ENCODE results near the gene EBPL.
"Not testable (repeated sequence)": the region's sequence is repeated elsewhere in the genome, so short reads cannot be mapped to it uniquely, and the experiment has no call there.

The EBPL gene

GRCh38 chr13:49690995-49691784, at the start of gene EBPL:
Gene EBPL, minus strand, starts transcription at chr13:49691486. Its CDS starts 62 bp downstream, at chr13:49691424.
- peak; percentile 32 to 81 for DNase-seq

- no peak for DNase-seq
Observed at GRCh38 chr13:49740870-49741269, 49.6 kb upstream of the EBPL start.

GRCh38 chr13:49739498-49740187, 48.4 kb upstream of the EBPL start:
- no peak for DNase-seq

DNA sequence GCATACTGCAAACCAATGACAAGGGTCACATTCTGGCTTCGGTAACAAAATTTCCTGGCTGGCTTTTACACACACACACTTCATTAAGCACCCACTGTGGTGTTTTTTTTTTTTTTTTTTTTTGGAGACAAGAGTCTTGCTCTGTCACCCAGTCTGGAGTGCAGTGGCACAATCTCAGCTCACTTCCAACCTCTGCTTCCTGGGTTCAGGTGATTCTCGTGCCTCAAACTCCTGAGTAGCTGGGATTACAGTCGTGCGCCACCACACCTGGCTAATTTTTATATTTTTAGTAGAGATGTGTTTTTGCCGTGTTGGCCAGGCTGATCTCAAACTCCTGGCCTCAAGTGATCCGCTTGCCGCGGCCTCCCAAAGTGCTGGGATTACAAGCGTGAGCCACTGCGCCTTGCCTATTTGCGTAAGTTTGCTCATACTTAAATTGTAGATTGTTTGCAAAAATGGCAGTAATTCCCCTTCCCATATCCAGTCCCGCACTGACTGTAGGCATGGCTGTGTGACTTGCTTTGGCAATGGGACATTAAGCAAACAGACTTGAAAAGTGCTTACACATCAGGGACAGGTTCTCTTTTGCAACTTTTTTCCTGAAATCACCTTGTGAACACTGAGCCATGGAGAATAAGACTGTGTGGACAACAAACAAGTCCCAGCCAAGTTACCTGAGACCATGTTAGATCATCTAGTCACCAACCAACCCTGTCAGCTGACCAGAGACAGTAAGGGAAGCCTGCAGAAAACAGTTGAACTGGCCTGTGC, 42.1 kb upstream of the EBPL start:
- DNase-seq, result no peak

- no peak for DNase-seq
Observed at GRCh38 chr13:49731766-49732165, 40.5 kb upstream of the EBPL start.

GRCh38 chr13:49716615-49717014, 25.3 kb upstream of the EBPL start:
- DNase-seq, result no peak

GRCh38 chr13:49714757-49715156, 23.5 kb upstream of the EBPL start:
- DNase-seq, result no peak

GRCh38 chr13:49711218-49711863, 20.1 kb upstream of the EBPL start:
- no peak for DNase-seq

DNA sequence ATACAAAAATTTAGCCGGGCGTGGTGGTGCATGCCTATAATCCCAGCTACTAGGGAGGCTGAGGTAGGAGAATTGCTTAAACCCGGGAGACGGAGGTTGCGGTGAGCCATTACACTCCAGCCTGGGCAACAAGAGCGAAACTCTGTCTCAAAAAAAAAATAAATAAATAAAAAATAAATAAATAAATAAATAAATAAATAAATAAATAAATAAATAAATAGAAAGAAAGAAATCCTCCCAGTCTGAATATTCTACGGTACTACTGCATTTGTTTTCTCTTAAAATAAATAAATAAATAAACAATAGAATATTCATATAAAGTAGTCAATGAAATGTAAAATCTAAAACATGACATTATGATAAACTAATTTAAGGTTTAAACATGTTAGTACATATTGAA, 13.0 kb upstream of the EBPL start:
- not testable (repeated sequence) for DNase-seq

GRCh38 chr13:49701491-49701890, 10.2 kb upstream of the EBPL start:
- no peak for DNase-seq

DNA sequence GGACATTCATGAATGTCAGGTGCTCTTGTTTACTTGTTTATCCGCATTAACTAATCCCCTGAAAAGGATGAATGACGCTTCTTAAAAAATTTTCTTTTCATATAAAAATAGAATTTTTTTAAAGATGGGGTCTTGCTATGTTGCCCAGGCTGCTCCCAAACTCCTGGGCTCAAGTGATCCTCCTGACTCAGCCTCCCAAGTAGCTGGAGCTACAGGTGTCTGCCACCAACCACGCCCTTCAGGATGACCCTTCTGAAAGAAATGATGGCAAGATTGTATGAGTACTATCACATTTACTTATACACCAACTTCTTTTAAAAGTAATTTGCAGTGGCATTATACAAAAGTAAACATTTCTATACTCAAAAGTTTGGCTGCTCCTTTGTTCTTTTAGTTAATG, 6.2 kb upstream of the EBPL start:
- DNase-seq, result no peak

- no peak for DNase-seq
Observed at GRCh38 chr13:49694446-49694845, 3.2 kb upstream of the EBPL start.

DNA sequence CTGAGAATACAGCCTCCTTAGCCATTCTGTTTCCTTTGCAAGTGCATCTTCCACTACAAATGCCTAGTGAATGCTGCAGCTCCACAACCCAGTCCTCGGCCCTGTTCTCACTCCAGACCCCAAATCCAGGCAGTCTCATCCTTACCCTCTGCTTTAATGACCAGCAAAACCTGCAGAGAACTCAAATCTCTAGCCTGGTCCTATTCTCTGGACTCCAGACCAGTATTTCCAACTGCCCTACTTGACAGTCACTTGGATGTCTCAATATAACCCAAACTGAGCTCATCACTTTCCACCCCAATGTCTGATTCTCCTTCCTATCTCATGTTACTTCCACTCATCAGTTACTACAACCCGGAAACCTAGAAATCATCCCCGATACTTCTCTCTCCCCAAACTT, 2.6 kb upstream of the EBPL start:
- no peak for DNase-seq

DNA sequence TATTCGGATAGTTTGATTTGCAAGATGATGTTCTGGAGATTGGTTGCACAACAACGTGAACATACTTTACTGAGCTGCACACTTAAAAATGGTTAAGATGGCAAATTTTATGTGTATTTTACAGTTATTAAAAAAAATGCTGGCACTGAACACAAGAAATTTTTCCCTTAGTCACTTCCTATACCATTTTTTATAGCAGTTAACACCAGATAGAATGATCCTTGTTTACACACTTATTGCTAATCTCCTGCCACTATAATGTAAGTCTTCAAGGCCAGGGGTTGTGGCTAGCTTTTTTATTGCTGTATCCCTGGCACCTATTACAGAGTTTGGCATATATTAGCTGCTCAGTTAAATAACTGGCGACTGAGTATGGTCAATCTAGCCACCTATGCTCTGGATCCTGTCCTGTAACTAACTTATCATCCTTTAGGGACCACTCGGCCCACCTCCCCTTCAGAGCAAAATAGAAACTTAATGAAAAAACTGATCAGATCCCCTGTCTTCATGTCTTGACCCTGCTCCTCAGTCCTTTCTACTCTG, 2.0 kb upstream of the EBPL start:
- DNase-seq, result no peak

- no peak for DNase-seq
Observed at GRCh38 chr13:49690133-49690994, 922 bp downstream of the EBPL start.

DNA sequence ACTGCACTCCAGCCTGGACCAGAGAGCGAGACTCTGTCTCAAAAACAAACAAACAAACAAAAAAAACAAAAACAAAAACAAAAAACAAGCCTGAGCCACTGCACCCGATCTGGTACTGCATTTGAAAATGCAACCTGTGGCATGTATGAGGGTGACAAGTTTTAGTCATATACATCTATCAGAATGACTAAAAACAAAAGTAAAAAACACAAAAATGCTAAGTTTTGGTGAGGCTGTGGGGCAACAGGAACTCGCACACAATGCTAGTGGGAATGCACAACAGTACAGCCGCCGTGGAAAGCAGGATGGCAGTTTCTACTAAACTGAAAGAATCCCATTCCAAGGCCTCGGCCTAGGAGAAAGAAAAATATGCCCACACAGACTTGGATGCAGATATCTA, 7.8 kb downstream of the EBPL start:
- no peak for DNase-seq

GRCh38 chr13:49681842-49682435, 9.3 kb downstream of the EBPL start:
- DNase-seq, result no peak

- no peak for DNase-seq
Observed at GRCh38 chr13:49679246-49679645, 12.0 kb downstream of the EBPL start.

- DNase-seq, result no peak
Observed at GRCh38 chr13:49678191-49678914, 12.9 kb downstream of the EBPL start.

- DNase-seq, result no peak
Observed at GRCh38 chr13:49676581-49677298, 14.5 kb downstream of the EBPL start.
